Hepatocyte (in vitro differentiated cells): ENCODE data around the gene GPR45.

Experiments
- EZH2phosphoT487 ChIP-seq: fragments of 200-600 bp; sonication (generic); IDR thresholded peaks from one replicate; pipeline ENCODE4 v1.6.1; 2018; ENCODE audit warnings: antibody characterized with exemption, mild to moderate bottlenecking, low read depth, moderate library complexity; ENCODE audit not compliant: unreplicated experiment, severe bottlenecking
- TF ChIP-seq, protein P1 (sequence below): fragments of 200-600 bp; sonication (generic); IDR thresholded peaks from 2 replicates; pipeline ENCODE4 v1.5.1; 2016; ENCODE audit warnings: antibody characterized with exemption, mild to moderate bottlenecking; ENCODE audit not compliant: poor library complexity

DNA sequence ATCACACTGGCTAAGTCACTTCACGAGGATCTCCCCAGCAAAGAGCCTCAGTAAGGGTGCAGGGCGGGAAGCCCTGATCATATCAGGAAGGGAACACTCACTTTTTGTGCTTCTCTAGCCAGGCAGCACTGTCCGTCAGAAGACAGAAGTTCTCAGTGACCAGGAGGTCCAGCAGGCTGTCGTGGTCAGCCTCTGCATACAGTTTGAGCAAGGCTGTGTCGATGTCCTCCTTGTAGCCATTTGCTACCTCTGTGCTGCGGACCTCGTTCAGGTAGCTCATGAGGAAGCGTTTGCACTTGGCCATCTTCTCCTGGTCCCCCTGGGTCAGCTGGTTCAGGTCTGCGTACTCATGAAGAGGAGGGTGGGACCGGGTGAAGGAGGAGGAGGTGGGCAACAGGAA is 38.7 kb downstream of the GPR45 start:
- TF ChIP-seq, protein P1, sequence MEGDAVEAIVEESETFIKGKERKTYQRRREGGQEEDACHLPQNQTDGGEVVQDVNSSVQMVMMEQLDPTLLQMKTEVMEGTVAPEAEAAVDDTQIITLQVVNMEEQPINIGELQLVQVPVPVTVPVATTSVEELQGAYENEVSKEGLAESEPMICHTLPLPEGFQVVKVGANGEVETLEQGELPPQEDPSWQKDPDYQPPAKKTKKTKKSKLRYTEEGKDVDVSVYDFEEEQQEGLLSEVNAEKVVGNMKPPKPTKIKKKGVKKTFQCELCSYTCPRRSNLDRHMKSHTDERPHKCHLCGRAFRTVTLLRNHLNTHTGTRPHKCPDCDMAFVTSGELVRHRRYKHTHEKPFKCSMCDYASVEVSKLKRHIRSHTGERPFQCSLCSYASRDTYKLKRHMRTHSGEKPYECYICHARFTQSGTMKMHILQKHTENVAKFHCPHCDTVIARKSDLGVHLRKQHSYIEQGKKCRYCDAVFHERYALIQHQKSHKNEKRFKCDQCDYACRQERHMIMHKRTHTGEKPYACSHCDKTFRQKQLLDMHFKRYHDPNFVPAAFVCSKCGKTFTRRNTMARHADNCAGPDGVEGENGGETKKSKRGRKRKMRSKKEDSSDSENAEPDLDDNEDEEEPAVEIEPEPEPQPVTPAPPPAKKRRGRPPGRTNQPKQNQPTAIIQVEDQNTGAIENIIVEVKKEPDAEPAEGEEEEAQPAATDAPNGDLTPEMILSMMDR: no peak
- TF ChIP-seq EZH2phosphoT487: no peak
